Neuronal stem cell (in vitro differentiated cells): ENCODE results near the gene EXO5.
"Not testable (repeated sequence)": the region's sequence is repeated elsewhere in the genome, so short reads cannot be mapped to it uniquely, and the experiment has no call there.

ENCODE experiments used
- DNase-seq: peaks from one replicate; pipeline ENCODE4 v3.0.0-alpha.2; 2013; ENCODE audit warnings: low spot score
- H2AFZ ChIP-seq: one replicate; pipeline ENCODE4 v1.6.1; 2013; ENCODE audit warnings: mild to moderate bottlenecking, low read length, inconsistent platforms
- H2AK5ac ChIP-seq: 2 replicates; pipeline ENCODE4 v1.6.1; 2013; ENCODE audit warnings: low read depth, mild to moderate bottlenecking, inconsistent platforms, low read length, moderate library complexity, mixed read lengths
- H2BK120ac ChIP-seq: 2 replicates; pipeline ENCODE4 v1.6.1; 2013; ENCODE audit warnings: low read depth, mild to moderate bottlenecking, inconsistent platforms, low read length, moderate library complexity, mixed read lengths
- H2BK12ac ChIP-seq: one replicate; pipeline ENCODE4 v1.6.1; 2013; ENCODE audit warnings: low read length, inconsistent platforms
- H2BK15ac ChIP-seq: 2 replicates; pipeline ENCODE4 v1.6.1; 2013; ENCODE audit warnings: mild to moderate bottlenecking, low read length, inconsistent platforms, mixed read lengths
- H2BK5ac ChIP-seq: one replicate; pipeline ENCODE4 v1.6.1; 2013; ENCODE audit warnings: inconsistent platforms, mild to moderate bottlenecking, low read length, moderate library complexity
- H3K14ac ChIP-seq: one replicate; pipeline ENCODE4 v1.6.1; 2013; ENCODE audit warnings: low read length, inconsistent platforms
- H3K18ac ChIP-seq: 2 replicates; pipeline ENCODE4 v1.6.1; 2013; ENCODE audit warnings: low read length, inconsistent platforms
- H3K23ac ChIP-seq: 2 replicates; pipeline ENCODE4 v1.6.1; 2013; ENCODE audit warnings: low read depth, mild to moderate bottlenecking, mixed read lengths, low read length, inconsistent platforms; ENCODE audit not compliant: poor library complexity
- H3K27ac ChIP-seq: replicated peaks from 3 replicates; pipeline ENCODE4 v1.5.1; 2013; ENCODE audit warnings: low read length, inconsistent platforms
- H3K27me3 ChIP-seq, 3 experiments: 2 replicates each; pipeline ENCODE4 v1.6.1; 2013; ENCODE audit warnings: low read length in 3 of 3, mild to moderate bottlenecking in 2 of 3, inconsistent platforms in 1 of 3, low read depth in 1 of 3, mixed read lengths in 1 of 3, moderate library complexity in 1 of 3; ENCODE audit not compliant: control insufficient read depth in 3 of 3, insufficient read depth in 3 of 3
- H3K36me3 ChIP-seq, 2 donors: replicated peaks in 1 of 2; 2 replicates each; pipeline ENCODE4 v1.6.1; 2013; ENCODE audit warnings: low read length in 2 of 2; ENCODE audit not compliant: control insufficient read depth in 2 of 2, insufficient read depth in 2 of 2
- H3K4ac ChIP-seq: 2 replicates; pipeline ENCODE4 v1.6.1; 2013; ENCODE audit warnings: inconsistent platforms, mild to moderate bottlenecking, low read length, moderate library complexity
- H3K4me1 ChIP-seq, 2 donors: 1 replicate in 1 of 2; 2 replicates in 1 of 2; pipeline ENCODE4 v1.6.1; 2013; ENCODE audit warnings: low read length in 2 of 2, low read depth in 1 of 2; ENCODE audit not compliant: control insufficient read depth in 2 of 2, insufficient read depth in 1 of 2
- H3K4me2 ChIP-seq: one replicate; pipeline ENCODE4 v1.6.1; 2013; ENCODE audit warnings: mild to moderate bottlenecking, low read length, inconsistent platforms; ENCODE audit not compliant: insufficient read depth, poor library complexity, severe bottlenecking
- H3K4me3 ChIP-seq, 2 donors: 2 replicates each; pipeline ENCODE4 v1.5.1; 2013; ENCODE audit warnings: low read length in 2 of 2, mild to moderate bottlenecking in 2 of 2, inconsistent platforms in 1 of 2, moderate library complexity in 1 of 2
- H3K79me1 ChIP-seq: one replicate; pipeline ENCODE4 v1.6.1; 2013; ENCODE audit warnings: low read depth, mild to moderate bottlenecking, inconsistent platforms, low read length, moderate library complexity
- H3K9ac ChIP-seq: one replicate; pipeline ENCODE4 v1.6.1; 2013; ENCODE audit warnings: mild to moderate bottlenecking, low read depth, low read length, inconsistent platforms; ENCODE audit not compliant: poor library complexity
- H3K9me3 ChIP-seq, 2 donors: replicated peaks in 1 of 2; 2 replicates each; pipeline versions ENCODE3 to v1.6.1; 2013; ENCODE audit warnings: low read length in 2 of 2, mild to moderate bottlenecking in 2 of 2, inconsistent platforms in 1 of 2, low read depth in 1 of 2, mixed read lengths in 1 of 2, moderate library complexity in 1 of 2; ENCODE audit not compliant: control insufficient read depth in 2 of 2, insufficient read depth in 1 of 2
- H4K8ac ChIP-seq: one replicate; pipeline ENCODE4 v1.6.1; 2013; ENCODE audit warnings: low read depth, mild to moderate bottlenecking, inconsistent platforms, low read length, moderate library complexity
- H4K91ac ChIP-seq: one replicate; pipeline ENCODE4 v1.6.1; 2013; ENCODE audit warnings: low read length, low read depth, mild to moderate bottlenecking, inconsistent platforms; ENCODE audit not compliant: poor library complexity
- WGBS, 2 donors: extraction: QIAGEN DNeasy Blood & Tissue Kit; methylation state at CpG; one replicate each; pipeline ENCODE4 v1.1.7; 2013; ENCODE audit warnings: missing lambda C conversion rate in 2 of 2, mixed read lengths in 1 of 2; ENCODE audit not compliant: insufficient read length in 2 of 2, insufficient replicate concordance in 1 of 2; ENCODE audit errors: extremely low coverage in 2 of 2; 5-methylcytosine and 5-hydroxymethylcytosine counted together

Gene EXO5

GRCh38 chr1:40495315-40495903 is 13.2 kb upstream of the EXO5 start:
- DNase-seq, result no peak
- no peak overlapping the region for H3K4ac ChIP-seq
- no peak overlapping the region for H3K23ac ChIP-seq
- WGBS, 2 donors, result no CpG with 5 or more reads among the region's 4 CpGs
- no peak overlapping the region for H3K4me2 ChIP-seq
- H2BK120ac ChIP-seq, result no peak overlapping the region
- H3K4me1 ChIP-seq, result no peaks in the 10 kb centered on the region
- H2BK5ac ChIP-seq, result no peak overlapping the region
- H3K27ac ChIP-seq, result no peak overlapping the region
- H3K79me1 ChIP-seq, result no peaks in the 10 kb centered on the region
- no peaks in the 10 kb centered on the region for H3K27me3 ChIP-seq
- no peak overlapping the region for H4K8ac ChIP-seq
- no peak overlapping the region for H3K18ac ChIP-seq
- H4K91ac ChIP-seq, result no peak overlapping the region
- H3K14ac ChIP-seq, result no peak overlapping the region
- no peak overlapping the region for H2AK5ac ChIP-seq
- no peak overlapping the region for H2BK12ac ChIP-seq
- no peak overlapping the region for H2BK15ac ChIP-seq
- H3K4me3 ChIP-seq, result no peak overlapping the region
- no peak overlapping the region for H3K9ac ChIP-seq
- H3K9me3 ChIP-seq, result peaks cover 8 to 79% of the 10 kb centered on the region in 2 donors
- no peak overlapping the region for H2AFZ ChIP-seq
- H3K36me3 ChIP-seq, result peaks cover 6 to 56% of the 10 kb centered on the region in 2 donors

- no CpG with 5 or more reads among the region's 4 CpGs for WGBS, 2 donors
- not testable (repeated sequence) for H3K36me3 ChIP-seq, H3K9ac ChIP-seq
Measured at GRCh38 chr1:40502651-40503050, 5.9 kb upstream of the EXO5 start.

GRCh38 chr1:40507973-40508372 is 594 bp upstream of the EXO5 start:
- no peak for DNase-seq
- Histone ChIP-seq H3K4me1 (peaks cover 0 to 6% of the 10 kb centered on the region in 2 donors), H3K27ac (no peak overlapping the region), H3K18ac (no peak overlapping the region), H3K4ac (no peak overlapping the region), H3K4me3 (peak overlapping the region; percentile 59 to 81), H3K9me3 (peaks cover 5 to 42% of the 10 kb centered on the region in 2 donors), H2AK5ac (no peak overlapping the region), H3K9ac (no peak overlapping the region), H3K27me3 (no peaks in the 10 kb centered on the region), H3K4me2 (peak overlapping the region; percentile 81), H2BK120ac (no peak overlapping the region), H3K79me1 (no peaks in the 10 kb centered on the region), H2BK5ac (no peak overlapping the region), H3K36me3 (no peaks in the 10 kb centered on the region), H4K8ac (no peak overlapping the region), H3K23ac (no peak overlapping the region), H2BK12ac (no peak overlapping the region), H2BK15ac (peak overlapping the region; percentile 94), H3K14ac (no peak overlapping the region), H4K91ac (no peak overlapping the region), H2AFZ (peak overlapping the region; percentile 98)
- no CpG with 5 or more reads among the region's 6 CpGs for WGBS, 2 donors

More at GRCh38 chr1:40502651-40503050, 5.9 kb upstream of the EXO5 start:
- not testable (repeated sequence) for H3K14ac ChIP-seq, H2BK120ac ChIP-seq, H3K18ac ChIP-seq, H3K4me1 ChIP-seq, H3K4me3 ChIP-seq, H3K79me1 ChIP-seq, H2AK5ac ChIP-seq, H3K4ac ChIP-seq, H3K23ac ChIP-seq, H3K27me3 ChIP-seq, H2BK5ac ChIP-seq, DNase-seq, H3K27ac ChIP-seq, H3K4me2 ChIP-seq, H4K91ac ChIP-seq, H2AFZ ChIP-seq, H2BK12ac ChIP-seq, H2BK15ac ChIP-seq, H4K8ac ChIP-seq
- peaks cover 7 to 48% of the 10 kb centered on the region in 2 donors for H3K9me3 ChIP-seq

- H3K27ac ChIP-seq, result no peak overlapping the region
- DNase-seq, result no peak
- H3K36me3 ChIP-seq, result peaks cover 10 to 16% of the 10 kb centered on the region in 2 donors
- H3K14ac ChIP-seq, result no peak overlapping the region
- no peak overlapping the region for H3K4ac ChIP-seq
- peak overlapping the region; percentile 14 for H3K4me2 ChIP-seq
- no peak overlapping the region for H4K91ac ChIP-seq
- no peak overlapping the region for H3K9ac ChIP-seq
- H2BK120ac ChIP-seq, result no peak overlapping the region
- no peak overlapping the region for H2AK5ac ChIP-seq
- H3K79me1 ChIP-seq, result no peaks in the 10 kb centered on the region
- H3K4me3 ChIP-seq, result no peak overlapping the region
- H4K8ac ChIP-seq, result no peak overlapping the region
- no CpG with 5 or more reads among the region's 2 CpGs for WGBS, 2 donors
- peaks cover 19 to 32% of the 10 kb centered on the region in 2 donors for H3K9me3 ChIP-seq
- no peak overlapping the region for H2AFZ ChIP-seq
- H2BK15ac ChIP-seq, result no peak overlapping the region
- H3K27me3 ChIP-seq, result no peaks in the 10 kb centered on the region
- H2BK12ac ChIP-seq, result no peak overlapping the region
- no peak overlapping the region for H3K18ac ChIP-seq
- H3K23ac ChIP-seq, result no peak overlapping the region
- H3K4me1 ChIP-seq, result no peaks in the 10 kb centered on the region
- H2BK5ac ChIP-seq, result no peak overlapping the region
Measured at GRCh38 chr1:40519517-40519916, 10.9 kb downstream of the EXO5 start.
